ENCODE results near the gene CD81.

The CD81 gene

DNA sequence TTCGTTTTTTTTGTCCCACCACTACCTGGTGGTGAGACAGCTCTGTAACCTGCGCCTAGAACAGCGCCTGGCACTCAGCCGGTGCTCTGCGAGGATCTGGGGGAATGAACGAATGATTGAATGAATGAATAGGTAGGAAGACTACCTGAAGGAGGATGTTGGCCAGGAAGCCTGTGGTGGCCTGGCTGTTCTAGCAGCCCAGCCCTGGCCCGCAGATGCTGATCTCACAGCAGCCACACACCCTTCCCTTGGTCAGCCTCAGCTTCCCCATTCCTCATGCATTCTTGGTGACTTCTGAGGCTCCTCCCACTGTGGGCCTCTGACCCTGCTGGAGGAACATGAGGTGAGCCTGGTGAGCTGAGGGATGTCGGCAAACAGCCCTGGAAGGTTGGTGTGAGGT lies 63.5 kb downstream of the CD81 start:
- DNase-seq: no peak

DNA sequence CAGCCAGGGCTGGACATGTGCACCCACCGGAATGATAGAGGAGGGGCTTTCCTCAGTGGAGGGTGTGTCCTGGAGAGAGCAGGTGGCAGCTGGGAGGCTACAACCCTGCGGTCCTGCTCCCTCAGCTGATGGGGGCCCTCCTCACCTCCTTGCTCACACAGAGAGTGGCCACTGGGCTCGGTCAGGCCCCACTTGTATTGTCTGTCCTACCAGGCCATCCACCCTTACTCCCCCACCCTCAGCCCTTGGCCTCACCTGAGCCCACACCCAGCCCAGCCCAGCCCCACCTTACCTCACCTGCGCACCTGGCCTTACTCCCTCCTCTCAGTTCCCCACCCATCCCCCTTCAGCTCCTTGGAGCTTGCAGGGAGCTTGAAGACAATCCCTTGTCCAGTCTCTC lies 64.1 kb downstream of the CD81 start:
- DNase-seq: no peak

DNA sequence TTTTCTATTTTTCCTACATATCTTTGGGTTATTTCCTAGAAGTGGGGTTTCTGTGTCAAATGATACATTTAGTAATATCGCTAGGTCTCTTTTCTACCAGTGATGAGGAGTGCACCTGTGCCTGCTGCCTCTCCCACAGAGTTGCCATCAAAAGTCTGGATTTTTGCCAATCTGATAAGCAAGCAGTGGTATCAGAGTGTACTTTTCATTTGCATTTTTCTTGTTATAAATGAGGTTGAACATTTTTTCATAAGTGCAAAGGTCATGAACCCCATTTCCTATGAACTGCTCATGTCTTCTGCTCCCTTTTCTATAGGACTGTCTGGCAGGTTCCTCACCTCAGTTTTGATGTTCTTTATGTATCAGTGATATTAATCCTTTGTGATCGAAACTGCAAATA lies 65.5 kb downstream of the CD81 start:
- DNase-seq: no peak

DNA sequence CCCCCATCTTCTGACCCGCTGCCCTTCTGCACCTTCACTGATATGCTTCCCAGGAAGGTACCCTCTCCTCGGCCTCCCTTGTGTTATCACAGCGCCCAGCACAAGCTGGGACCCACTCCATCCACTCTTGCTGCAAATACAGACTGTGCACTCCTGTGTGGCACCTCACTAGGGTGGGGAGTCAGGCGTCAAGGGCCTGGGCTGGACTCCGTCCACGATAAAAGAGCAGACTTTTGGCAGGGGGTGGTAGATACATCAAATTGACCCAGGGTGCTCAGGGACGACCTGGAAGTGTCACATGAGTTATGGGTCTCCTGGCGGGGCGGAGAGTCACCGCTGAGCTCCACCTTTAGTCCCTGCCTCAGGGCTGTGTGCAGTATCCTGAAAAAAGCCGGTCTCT lies 66.3 kb downstream of the CD81 start:
- DNase-seq: no peak

DNA sequence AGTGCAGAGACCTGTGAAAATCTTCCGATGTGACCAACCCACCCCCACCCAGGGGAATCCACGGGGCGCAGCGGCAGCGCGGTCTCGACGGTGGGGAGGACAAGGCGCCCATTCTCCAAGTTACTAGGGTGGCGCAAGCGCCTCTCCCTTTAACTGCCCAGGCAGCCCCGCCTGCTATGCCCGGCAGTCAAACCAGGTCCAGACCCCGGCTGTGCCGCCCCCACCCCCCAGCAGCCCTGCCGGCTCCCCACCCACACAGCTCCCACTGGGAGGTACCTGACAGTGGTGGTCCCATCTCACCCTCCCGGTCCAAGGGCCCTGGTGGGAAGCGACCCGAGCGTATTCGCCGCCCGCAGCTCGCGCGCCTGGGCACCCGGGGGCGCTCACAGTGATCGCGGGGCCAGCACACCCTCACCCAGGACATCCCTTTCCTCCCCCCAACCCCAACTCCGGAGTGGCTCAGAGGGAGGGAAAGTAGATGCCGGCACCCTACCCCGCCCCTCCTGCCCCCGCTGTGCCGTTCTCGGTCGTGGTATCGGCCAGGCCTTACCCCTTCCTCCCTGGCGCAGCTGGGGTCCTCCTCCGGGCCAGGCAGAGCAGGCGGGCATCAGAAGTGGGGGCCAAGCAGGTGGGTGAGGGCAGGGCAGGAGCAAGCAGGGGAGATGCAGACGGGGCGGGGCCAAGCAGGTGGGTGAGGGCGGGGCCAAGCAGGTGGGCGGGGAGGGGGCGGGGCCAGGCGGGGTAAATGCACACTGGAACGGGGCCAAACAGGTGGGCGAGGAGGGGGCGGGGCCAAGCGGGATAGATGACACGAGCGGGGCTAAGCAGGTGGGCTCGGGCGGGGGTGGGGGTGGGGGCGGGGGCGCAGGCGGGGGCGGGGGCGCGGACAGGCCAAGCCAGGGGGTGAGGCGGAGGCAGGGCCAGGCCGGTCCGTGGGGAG lies 67.0 kb downstream of the CD81 start, which contains the start of gene TRPM5:
TRPM5 (minus strand) TSS at position 634 of the 940 bp plus-strand sequence. CDS start 21,478 bp downstream, outside the sequence.
- no peak for DNase-seq

DNA sequence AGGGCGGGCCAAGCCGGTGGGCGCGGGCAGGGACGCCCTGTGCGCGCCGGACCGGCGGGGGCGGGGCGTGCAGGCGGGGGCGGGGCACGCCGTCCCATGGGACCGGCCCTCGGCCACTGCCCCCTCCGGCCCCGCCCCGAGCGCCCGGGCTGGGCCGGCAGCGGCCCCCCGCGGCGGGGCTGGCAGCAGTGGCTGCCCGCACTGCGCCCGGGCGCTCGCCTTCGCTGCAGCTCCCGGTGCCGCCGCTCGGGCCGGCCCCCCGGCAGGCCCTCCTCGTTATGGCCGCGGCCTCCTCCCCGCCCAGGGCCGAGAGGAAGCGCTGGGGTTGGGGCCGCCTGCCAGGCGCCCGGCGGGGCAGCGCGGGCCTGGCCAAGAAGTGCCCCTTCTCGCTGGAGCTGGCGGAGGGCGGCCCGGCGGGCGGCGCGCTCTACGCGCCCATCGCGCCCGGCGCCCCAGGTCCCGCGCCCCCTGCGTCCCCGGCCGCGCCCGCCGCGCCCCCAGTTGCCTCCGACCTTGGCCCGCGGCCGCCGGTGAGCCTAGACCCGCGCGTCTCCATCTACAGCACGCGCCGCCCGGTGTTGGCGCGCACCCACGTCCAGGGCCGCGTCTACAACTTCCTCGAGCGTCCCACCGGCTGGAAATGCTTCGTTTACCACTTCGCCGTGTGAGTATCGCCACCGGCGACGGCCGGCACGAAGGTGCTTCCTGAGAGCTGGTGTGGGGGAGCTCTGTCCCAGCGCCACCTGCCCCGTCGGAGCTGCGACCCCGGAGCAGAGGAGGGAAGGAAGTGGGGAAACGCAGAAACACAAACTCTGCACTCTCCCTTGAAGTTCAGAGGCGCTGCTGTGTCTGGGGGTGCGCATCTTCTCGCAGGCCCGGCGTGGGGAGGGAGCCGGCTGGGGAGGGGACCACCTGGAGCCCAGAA lies 68.0 kb downstream of the CD81 start, which contains the start of gene KCNQ1:
KCNQ1 (plus strand) TSS at position 188 of the 925 bp plus-strand sequence; CDS start at position 279, 91 bp downstream.
- DNase-seq: no peak

DNA sequence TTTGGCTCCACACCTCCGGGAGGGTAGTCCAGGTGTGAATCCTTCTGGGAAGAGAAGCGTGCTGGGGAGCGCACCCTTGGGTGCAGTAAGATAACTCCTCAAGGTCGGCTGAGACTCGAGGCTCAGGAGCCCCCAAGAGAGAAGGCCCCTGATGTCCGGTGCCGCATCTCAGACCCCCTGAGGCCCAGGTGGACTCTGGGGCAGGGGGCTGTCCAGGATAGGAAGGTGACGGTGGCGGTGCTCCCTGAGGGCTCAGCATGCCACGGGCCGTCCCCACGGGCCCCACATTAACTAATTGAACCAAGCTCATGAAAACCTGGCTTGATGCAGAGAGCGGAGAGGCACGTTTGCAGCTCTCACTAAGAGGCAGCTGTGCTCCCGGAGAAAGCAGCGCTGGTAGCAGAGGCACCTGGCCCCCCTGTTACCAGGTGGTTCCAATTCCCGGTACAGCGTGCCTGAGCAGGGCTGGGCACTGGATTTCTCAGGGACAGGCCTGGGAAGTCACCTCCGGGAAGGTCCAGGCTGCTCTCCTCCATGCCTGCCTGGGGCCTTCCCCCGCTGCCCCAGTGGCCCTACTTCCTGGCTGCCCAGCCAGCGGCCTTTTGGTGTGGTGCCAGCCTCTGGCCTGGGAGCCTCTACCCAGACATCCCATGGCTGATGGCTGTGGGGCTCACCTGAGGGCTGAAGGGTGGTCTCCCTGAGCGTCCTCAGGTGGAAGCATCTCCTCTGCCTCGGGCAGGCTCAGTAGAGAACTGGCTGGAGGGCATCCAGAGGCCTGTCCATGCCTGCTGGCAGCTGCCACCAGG lies 68.8 kb downstream of the CD81 start:
- no peak for DNase-seq

DNA sequence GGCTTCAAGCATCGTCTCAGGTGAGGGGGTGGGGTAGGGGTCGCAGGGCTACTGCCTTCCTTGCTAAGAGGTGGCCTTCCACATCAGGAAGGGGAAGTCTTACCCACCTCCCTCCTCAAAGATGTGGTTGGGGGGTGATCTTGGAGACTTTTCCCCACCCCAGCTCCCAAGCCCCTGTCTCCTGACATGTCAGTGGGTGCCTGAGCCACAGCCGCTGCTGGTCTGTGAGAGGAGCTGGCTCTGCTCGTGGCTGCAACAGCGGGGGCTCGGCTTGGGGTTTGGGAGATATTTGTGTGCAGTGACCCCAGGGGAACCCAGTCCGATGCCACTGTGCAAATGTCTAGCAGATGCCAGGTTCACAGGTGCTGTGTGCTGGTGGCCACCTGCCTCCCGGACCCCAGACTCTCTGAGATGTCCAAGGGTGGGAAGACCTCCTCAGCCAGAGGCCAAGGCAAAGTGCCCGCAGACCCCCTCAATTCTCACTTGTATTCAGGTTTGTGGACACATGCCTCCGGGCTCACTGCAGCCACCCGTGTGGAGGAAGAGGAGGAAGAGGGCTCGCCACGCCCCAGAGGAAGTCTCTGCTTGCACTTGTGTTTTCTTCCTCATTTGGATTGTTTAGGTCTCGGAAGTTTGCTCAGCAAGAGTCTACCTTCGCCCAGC lies 69.6 kb downstream of the CD81 start:
- DNase-seq: no peak

All from GF-D8 (cell line).